Smooth muscle cell (in vitro differentiated cells): ENCODE measurements around the gene SERTAD3. TPM values are rescaled to one million over a fixed set of nuclear protein-coding genes. Genes with fewer than 3 reads are reported as not detected.

ENCODE experiments used
- DNase-seq: peaks from one replicate; lab custom pipeline; 2025; ENCODE audit not compliant: unreplicated experiment; lab: John Stamatoyannopoulos, UW
- H2AFZ ChIP-seq: fragments of 200-600 bp; sonication (generic); 2 replicates; pipeline ENCODE4 v1.6.0; 2016; ENCODE audit warnings: antibody characterized with exemption, low read depth, mild to moderate bottlenecking
- H3F3A ChIP-seq: fragments of 200-600 bp; sonication (generic); 2 replicates; pipeline ENCODE4 v1.6.0; 2017; ENCODE audit warnings: antibody characterized with exemption, low read depth
- H3K27ac ChIP-seq: fragments of 200-600 bp; sonication (generic); 2 replicates; pipeline ENCODE4 v1.5.1; 2016; ENCODE audit warnings: low read depth, mild to moderate bottlenecking
- H3K27me3 ChIP-seq: fragments of 200-600 bp; sonication (generic); 2 replicates; pipeline ENCODE4 v1.6.1; 2016; ENCODE audit warnings: low read depth, mild to moderate bottlenecking
- H3K36me3 ChIP-seq: fragments of 200-600 bp; sonication (generic); 2 replicates; pipeline ENCODE4 v1.5.1; 2016; ENCODE audit warnings: low read depth
- H3K4me1 ChIP-seq: fragments of 200-600 bp; sonication (generic); 2 replicates; pipeline ENCODE4 v1.5.1; 2016; ENCODE audit warnings: low read depth
- H3K4me2 ChIP-seq: fragments of 200-600 bp; sonication (generic); 2 replicates; pipeline ENCODE4 v1.6.0; 2016; ENCODE audit warnings: mild to moderate bottlenecking
- H3K4me3 ChIP-seq: fragments of 200-600 bp; sonication (generic); 2 replicates; pipeline ENCODE4 v1.5.1; 2016; ENCODE audit warnings: mild to moderate bottlenecking
- H3K79me2 ChIP-seq: fragments of 200-600 bp; sonication (generic); 2 replicates; pipeline ENCODE4 v1.6.0; 2016; ENCODE audit warnings: low read depth, mild to moderate bottlenecking
- H3K9ac ChIP-seq: fragments of 200-600 bp; sonication (generic); 2 replicates; pipeline ENCODE4 v1.6.0; 2016; ENCODE audit warnings: low read depth
- H3K9me3 ChIP-seq: fragments of 200-600 bp; sonication (generic); replicated peaks from 2 replicates; pipeline ENCODE4 v1.5.1; 2016; ENCODE audit warnings: low read depth
- H4K20me1 ChIP-seq: fragments of 200-600 bp; sonication (generic); 2 replicates; pipeline ENCODE4 v1.6.0; 2016; ENCODE audit warnings: low read depth
- WGBS: methylation state at CpG from one replicate; pipeline ENCODE4 v1.1.7; 2016; ENCODE audit warnings: low lambda C conversion rate; 5-methylcytosine and 5-hydroxymethylcytosine counted together
- polyA plus RNA-seq: library from polyadenylated mRNA; unstranded; fragments of >200 nt; fragmentation: Nextera tagmentation; extraction: Ambion mirVana; gene quantifications from 2 replicates; pipeline ENCODE4 v1.2.1, GENCODE V29; 2016
- total RNA-seq: library from RNA; depleted of rRNA; stranded (reverse); fragments of >200 nt; gene quantifications from 2 replicates; pipeline ENCODE4 v1.2.3, GENCODE V29; 2014
- TF ChIP-seq, protein P1 (sequence below): fragments of 200-600 bp; sonication (generic); IDR thresholded peaks from 2 replicates; pipeline ENCODE4 v1.5.1; 2017; ENCODE audit warnings: borderline replicate concordance, mild to moderate bottlenecking, antibody characterized with exemption; ENCODE audit not compliant: insufficient read depth, poor library complexity, severe bottlenecking

The SERTAD3 gene
- total and polyA plus RNA-seq, 2 experiments from 2014 or later: 43.1 to 82.9 TPM

DNA sequence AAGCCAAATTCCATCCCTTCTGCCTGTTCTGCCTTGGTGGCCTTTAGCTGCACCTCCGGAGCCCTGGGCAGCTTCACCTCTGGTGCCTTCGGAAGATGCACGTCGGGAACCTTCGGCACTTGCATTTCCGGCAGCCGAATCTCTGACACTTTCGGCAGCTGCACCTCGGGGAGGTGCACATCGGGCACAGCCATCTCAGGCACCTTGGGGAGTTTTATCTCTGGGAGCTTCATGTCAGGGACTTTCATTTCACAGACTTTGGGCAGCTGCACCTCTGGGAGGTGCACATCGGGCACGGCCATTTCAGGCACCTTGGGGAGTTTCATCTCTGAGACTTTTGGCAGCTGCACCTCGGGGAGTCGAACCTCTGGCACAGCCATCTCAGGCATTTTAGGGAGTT is 48.2 kb downstream of the SERTAD3 start:
- TF ChIP-seq, protein P1, sequence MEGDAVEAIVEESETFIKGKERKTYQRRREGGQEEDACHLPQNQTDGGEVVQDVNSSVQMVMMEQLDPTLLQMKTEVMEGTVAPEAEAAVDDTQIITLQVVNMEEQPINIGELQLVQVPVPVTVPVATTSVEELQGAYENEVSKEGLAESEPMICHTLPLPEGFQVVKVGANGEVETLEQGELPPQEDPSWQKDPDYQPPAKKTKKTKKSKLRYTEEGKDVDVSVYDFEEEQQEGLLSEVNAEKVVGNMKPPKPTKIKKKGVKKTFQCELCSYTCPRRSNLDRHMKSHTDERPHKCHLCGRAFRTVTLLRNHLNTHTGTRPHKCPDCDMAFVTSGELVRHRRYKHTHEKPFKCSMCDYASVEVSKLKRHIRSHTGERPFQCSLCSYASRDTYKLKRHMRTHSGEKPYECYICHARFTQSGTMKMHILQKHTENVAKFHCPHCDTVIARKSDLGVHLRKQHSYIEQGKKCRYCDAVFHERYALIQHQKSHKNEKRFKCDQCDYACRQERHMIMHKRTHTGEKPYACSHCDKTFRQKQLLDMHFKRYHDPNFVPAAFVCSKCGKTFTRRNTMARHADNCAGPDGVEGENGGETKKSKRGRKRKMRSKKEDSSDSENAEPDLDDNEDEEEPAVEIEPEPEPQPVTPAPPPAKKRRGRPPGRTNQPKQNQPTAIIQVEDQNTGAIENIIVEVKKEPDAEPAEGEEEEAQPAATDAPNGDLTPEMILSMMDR: no peak
- Histone ChIP-seq H3K27ac (no peak overlapping the region), H2AFZ (no peak overlapping the region), H3F3A (no peaks in the 10 kb centered on the region), H3K4me1 (no peaks in the 10 kb centered on the region), H3K9ac (no peak overlapping the region), H4K20me1 (no peaks in the 10 kb centered on the region), H3K36me3 (no peaks in the 10 kb centered on the region), H3K4me3 (no peak overlapping the region), H3K79me2 (no peaks in the 10 kb centered on the region), H3K4me2 (no peak overlapping the region), H3K27me3 (no peaks in the 10 kb centered on the region), H3K9me3 (no peaks in the 10 kb centered on the region)
- 94% methylated on average over 14 of the region's 14 CpGs for WGBS
- DNase-seq: no peak

DNA sequence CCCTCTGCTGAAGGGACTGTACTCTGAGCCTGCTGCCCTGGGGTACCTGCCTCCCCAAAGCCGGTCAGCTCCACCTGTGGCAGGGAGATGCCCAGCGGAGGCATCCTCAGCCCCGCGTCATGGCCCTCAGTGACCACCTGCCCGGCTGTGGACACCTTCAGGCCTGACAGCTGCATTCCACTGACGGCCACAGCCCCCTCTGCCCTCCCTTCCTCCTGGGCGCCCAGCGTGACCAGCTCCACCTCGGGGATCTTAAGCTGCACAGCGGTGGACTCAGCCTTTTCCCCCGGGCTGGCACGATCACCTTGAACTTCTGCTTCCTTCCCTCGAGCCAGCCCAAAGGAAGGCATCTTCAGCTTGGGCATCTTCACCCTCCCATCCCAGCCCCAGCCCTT is 49.3 kb downstream of the SERTAD3 start:
- Histone ChIP-seq H3K36me3 (no peaks in the 10 kb centered on the region), H3K4me3 (no peak overlapping the region), H4K20me1 (no peaks in the 10 kb centered on the region), H3K27me3 (no peaks in the 10 kb centered on the region), H3K4me1 (no peaks in the 10 kb centered on the region), H2AFZ (no peak overlapping the region), H3K9me3 (no peaks in the 10 kb centered on the region), H3K79me2 (no peaks in the 10 kb centered on the region), H3F3A (no peaks in the 10 kb centered on the region), H3K9ac (no peak overlapping the region), H3K4me2 (no peak overlapping the region), H3K27ac (no peak overlapping the region)
- TF ChIP-seq, protein P1: no peak
- 86% methylated on average over 12 of the region's 13 CpGs for WGBS
- DNase-seq: no peak

DNA sequence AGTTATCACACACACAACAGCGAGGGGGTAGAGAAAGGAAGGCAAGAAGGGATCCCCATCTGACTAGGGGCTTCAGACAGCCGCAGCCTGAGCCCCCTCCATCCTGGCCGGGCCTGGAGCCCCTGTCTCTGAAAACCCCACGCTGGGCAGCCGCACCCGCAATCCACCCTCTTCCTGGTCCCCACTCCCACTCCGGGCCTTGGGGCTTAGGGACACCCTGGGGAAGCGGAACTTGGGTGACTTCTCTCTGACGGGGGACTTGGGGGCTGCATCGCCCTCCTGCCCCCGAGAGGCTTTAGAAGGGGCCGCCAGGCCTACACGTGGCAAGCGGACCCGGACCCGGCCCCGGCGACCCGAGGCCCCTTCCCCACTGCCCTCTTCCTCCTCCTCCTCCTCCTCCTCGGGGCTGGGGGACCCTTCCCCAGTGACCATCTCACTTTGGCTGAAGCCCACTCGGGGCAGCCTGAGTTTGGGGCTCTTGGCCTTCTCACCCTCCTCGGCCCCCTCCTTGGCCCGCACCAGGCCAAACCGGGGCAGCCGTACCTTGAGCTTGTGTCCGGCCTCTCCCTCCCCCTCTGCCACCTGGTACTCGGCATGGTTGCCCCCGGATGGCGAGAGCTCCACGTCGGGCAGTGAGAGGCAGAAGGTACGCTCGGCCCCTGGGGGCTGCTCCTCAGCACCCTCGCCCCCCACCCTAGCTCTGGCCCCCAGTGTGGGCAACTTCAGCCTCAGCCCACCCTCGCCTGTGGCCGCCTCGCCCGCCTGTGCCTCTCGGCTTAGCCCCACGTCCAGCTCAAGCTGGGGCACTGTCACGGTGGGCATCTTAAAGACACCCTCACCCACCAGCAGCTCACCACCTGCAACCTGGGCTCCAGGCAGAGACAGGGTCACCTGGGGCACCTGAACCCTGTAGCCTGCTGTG is 50.0 kb downstream of the SERTAD3 start:
- Histone ChIP-seq H3K4me2 (no peak overlapping the region), H3K79me2 (no peaks in the 10 kb centered on the region), H3K9me3 (no peaks in the 10 kb centered on the region), H3K27me3 (no peaks in the 10 kb centered on the region), H3K9ac (no peak overlapping the region), H3K27ac (no peak overlapping the region), H3K4me3 (no peak overlapping the region), H3K36me3 (no peaks in the 10 kb centered on the region), H3K4me1 (no peaks in the 10 kb centered on the region), H3F3A (no peaks in the 10 kb centered on the region), H4K20me1 (no peaks in the 10 kb centered on the region), H2AFZ (no peak overlapping the region)
- no peak for DNase-seq
- TF ChIP-seq, protein P1: no peak
- 92% methylated on average over 32 of the region's 41 CpGs for WGBS
